KMS-11 (cell line): ENCODE measurements around the gene IQSEC2.

Source experiments
- H2AFZ ChIP-seq: fragments of 200-600 bp; sonication (generic); 2 replicates; pipeline ENCODE4 v1.6.1; 2016; ENCODE audit warnings: antibody characterized with exemption, mixed run types, low read depth
- H3K27ac ChIP-seq: fragments of 200-600 bp; sonication (generic); 2 replicates; pipeline ENCODE4 v1.6.1; 2016; ENCODE audit warnings: mild to moderate bottlenecking, mixed run types
- H3K27me3 ChIP-seq: fragments of 200-600 bp; sonication (generic); 2 replicates; pipeline ENCODE4 v1.6.1; 2017; ENCODE audit warnings: mild to moderate bottlenecking, low read depth, mixed run types, moderate library complexity; ENCODE audit not compliant: insufficient read depth
- H3K36me3 ChIP-seq: fragments of 200-600 bp; sonication (generic); 2 replicates; pipeline ENCODE4 v1.6.1; 2017; ENCODE audit warnings: mild to moderate bottlenecking, mixed run types; ENCODE audit not compliant: insufficient read depth
- H3K4me1 ChIP-seq: fragments of 200-600 bp; sonication (generic); 2 replicates; pipeline ENCODE4 v1.6.1; 2016; ENCODE audit warnings: mild to moderate bottlenecking, low read depth, mixed run types; ENCODE audit not compliant: poor library complexity, severe bottlenecking
- H3K4me2 ChIP-seq: fragments of 200-600 bp; sonication (generic); 2 replicates; pipeline ENCODE4 v1.7.0; 2016; ENCODE audit warnings: mild to moderate bottlenecking, mixed run types
- H3K4me3 ChIP-seq: fragments of 200-600 bp; sonication (generic); IDR thresholded peaks from 2 replicates; pipeline ENCODE4 v1.6.1; 2017; ENCODE audit warnings: low read depth, low read length, mixed read lengths; ENCODE audit not compliant: insufficient read depth
- H3K79me2 ChIP-seq: fragments of 200-600 bp; sonication (generic); 2 replicates; pipeline ENCODE4 v1.6.1; 2016; ENCODE audit warnings: low read depth, mixed run types; ENCODE audit not compliant: insufficient read depth
- H3K9ac ChIP-seq: fragments of 200-600 bp; sonication (generic); 2 replicates; pipeline ENCODE4 v1.6.1; 2016; ENCODE audit warnings: mild to moderate bottlenecking, mixed run types
- H4K20me1 ChIP-seq: fragments of 200-600 bp; sonication (generic); 2 replicates; pipeline ENCODE4 v1.6.1; 2016; ENCODE audit warnings: mild to moderate bottlenecking, mixed run types; ENCODE audit not compliant: insufficient read depth
- CTCF ChIP-seq: fragments of 200-600 bp; sonication (generic); conservative IDR thresholded peaks from 2 replicates; pipeline ENCODE4 v1.6.1; 2017; ENCODE audit warnings: low read depth, mild to moderate bottlenecking, antibody characterized with exemption, low read length, moderate library complexity, mixed read lengths

The IQSEC2 gene

GRCh38 chrX:53242310-53242709 lies 39.1 kb downstream of the IQSEC2 start:
- Histone ChIP-seq H3K79me2 (no peaks in the 10 kb centered on the region), H4K20me1 (no peaks in the 10 kb centered on the region), H3K4me3 (no peak overlapping the region), H3K4me2 (no peak overlapping the region), H3K36me3 (no peaks in the 10 kb centered on the region), H3K4me1 (no peaks in the 10 kb centered on the region), H2AFZ (no peak overlapping the region), H3K27ac (no peak overlapping the region), H3K27me3 (no peaks in the 10 kb centered on the region), H3K9ac (no peak overlapping the region)
- TF ChIP-seq CTCF = no peak

- H3K79me2 ChIP-seq = no peaks in the 10 kb centered on the region
- no peaks in the 10 kb centered on the region for H4K20me1 ChIP-seq
- H3K9ac ChIP-seq = no peak overlapping the region
- no peaks in the 10 kb centered on the region for H3K4me1 ChIP-seq
- no peak overlapping the region for H3K27ac ChIP-seq
- H3K4me2 ChIP-seq = no peak overlapping the region
- no peak overlapping the region for H3K4me3 ChIP-seq
- no peak for TF ChIP-seq CTCF
- H3K27me3 ChIP-seq = no peaks in the 10 kb centered on the region
- H2AFZ ChIP-seq = no peak overlapping the region
- no peaks in the 10 kb centered on the region for H3K36me3 ChIP-seq
Measured at GRCh38 chrX:53241558-53241957, 39.8 kb downstream of the IQSEC2 start.

- no peaks in the 10 kb centered on the region for H3K36me3 ChIP-seq
- no peaks in the 10 kb centered on the region for H3K4me1 ChIP-seq
- no peak overlapping the region for H3K9ac ChIP-seq
- no peaks in the 10 kb centered on the region for H4K20me1 ChIP-seq
- no peaks in the 10 kb centered on the region for H3K27me3 ChIP-seq
- H2AFZ ChIP-seq = peak overlapping the region; percentile 52; the same call in 1 of the 2 replicates
- H3K27ac ChIP-seq = no peak overlapping the region
- no peaks in the 10 kb centered on the region for H3K79me2 ChIP-seq
- TF ChIP-seq CTCF = peak; percentile 67
- no peak overlapping the region for H3K4me2 ChIP-seq
- H3K4me3 ChIP-seq = no peak overlapping the region
Measured at GRCh38 chrX:53239474-53239873, 41.9 kb downstream of the IQSEC2 start.

GRCh38 chrX:53237056-53237455 lies 44.3 kb downstream of the IQSEC2 start:
- H3K4me1 ChIP-seq = no peaks in the 10 kb centered on the region
- H3K4me3 ChIP-seq = no peak overlapping the region
- H4K20me1 ChIP-seq = no peaks in the 10 kb centered on the region
- no peaks in the 10 kb centered on the region for H3K79me2 ChIP-seq
- no peaks in the 10 kb centered on the region for H3K36me3 ChIP-seq
- no peak overlapping the region for H3K27ac ChIP-seq
- H2AFZ ChIP-seq = no peak overlapping the region
- TF ChIP-seq CTCF = no peak
- no peak overlapping the region for H3K4me2 ChIP-seq
- H3K27me3 ChIP-seq = no peaks in the 10 kb centered on the region
- H3K9ac ChIP-seq = no peak overlapping the region
